Ovary (tissue), 3 donors: Measurements from ENCODE around the gene DNASE1L1.
"Not testable (repeated sequence)": the region's sequence is repeated elsewhere in the genome, so short reads cannot be mapped to it uniquely, and the experiment has no call there.

Experiments
- CTCF ChIP-seq, 3 donors: fragments of 450-650 bp in 2 of 3; fragments of 200-600 bp in 1 of 3; IDR thresholded peaks; one replicate each; pipeline versions ENCODE4 v1.5.1 to v1.8.0; 2016 to 2022; ENCODE audit warnings: antibody characterized with exemption in 3 of 3, mild to moderate bottlenecking in 1 of 3
- EP300 ChIP-seq: sonication (generic); formaldehyde crosslinking; IDR thresholded peaks from one replicate; pipeline ENCODE4 v1.6.1; 2017; ENCODE audit warnings: antibody characterized with exemption
- POLR2A ChIP-seq: fragments of 450-650 bp; IDR thresholded peaks from one replicate; pipeline ENCODE4 v1.6.1; 2017; ENCODE audit warnings: antibody characterized with exemption, mild to moderate bottlenecking, moderate library complexity
- donor health status: DM: no; HTN: no; CAD: no.

- not testable (repeated sequence) for TF ChIP-seq CTCF (IDR thresholded peaks at IDR 0.05); EP300; POLR2A
Measured at GRCh38 chrX:154388094-154388493, 21.0 kb downstream of the DNASE1L1 start.
